T-helper 1 cell treated with Interleukin-12 subunit alpha and Interleukin-12 subunit beta and Interleukin-4 antibody, amounts not matched to agents 30 ng/mL and 1 ng/mL, for 36 hours (primary cell): ENCODE results near the gene CDKAL1. TPM values are rescaled to one million over a fixed set of nuclear protein-coding genes. Genes with fewer than 3 reads are reported as not detected.

Source experiments
- intact Hi-C: fragments of 100-400 bp; cut with micrococcal nuclease; formaldehyde crosslinking; loops from one replicate; pipeline ENCODE4 v1.15.1; 2024
- total RNA-seq: library from RNA; stranded (reverse); gene quantifications from 2 replicates; pipeline ENCODE4 v1.2.3, GENCODE V29; 2022

Gene CDKAL1
- total RNA-seq, 1 donor from 2014 or later: 30.6 TPM

- intact Hi-C loops: no loop called here
Observed at GRCh38 chr6:21123507-21124436, 589.5 kb downstream of the CDKAL1 start.

DNA sequence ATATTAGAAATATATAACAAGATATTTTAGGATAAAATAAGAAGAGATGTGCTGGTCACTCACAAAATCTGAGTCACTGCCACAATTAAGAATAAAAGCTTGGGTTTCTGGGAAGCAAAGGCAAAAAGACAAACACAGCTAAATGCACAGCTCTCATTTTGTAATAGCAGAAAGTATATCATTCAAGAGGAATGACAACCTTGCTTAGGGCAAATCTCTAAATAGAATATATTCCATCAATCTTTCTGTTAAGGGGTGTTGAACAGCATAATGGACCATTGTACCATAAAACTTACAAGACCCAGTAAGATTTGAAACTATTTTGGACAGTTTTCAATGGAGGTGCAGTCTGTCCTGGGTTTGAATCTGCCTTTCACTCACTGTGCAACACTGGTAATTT, 594.3 kb downstream of the CDKAL1 start:
- intact Hi-C loops: no loop called here

DNA sequence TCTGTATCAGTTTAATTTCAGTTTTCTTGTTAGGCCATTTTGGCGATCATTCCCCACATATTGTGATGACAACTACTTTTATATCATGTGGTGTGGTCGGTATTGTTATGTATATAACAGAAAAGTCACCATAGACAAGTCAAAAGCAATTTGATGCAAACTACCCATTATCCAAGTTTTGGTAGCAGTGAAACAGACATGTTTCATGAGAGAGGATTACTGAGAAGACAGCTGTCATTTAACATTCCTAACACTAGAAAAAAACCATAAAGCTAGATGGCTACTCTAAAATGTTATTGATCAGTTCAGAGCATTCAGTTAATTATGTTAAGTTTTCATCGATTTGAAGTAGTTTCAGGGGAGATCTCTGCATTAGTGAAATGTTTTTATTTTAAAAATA, 597.1 kb downstream of the CDKAL1 start:
- intact Hi-C loops: no loop called here

GRCh38 chr6:21132446-21132845, 598.2 kb downstream of the CDKAL1 start:
- intact Hi-C loops: no loop called here

GRCh38 chr6:21132856-21133838, 598.9 kb downstream of the CDKAL1 start:
- intact Hi-C loops: no loop called here

GRCh38 chr6:21133901-21134300, 599.6 kb downstream of the CDKAL1 start:
- intact Hi-C loops: no loop called here

DNA sequence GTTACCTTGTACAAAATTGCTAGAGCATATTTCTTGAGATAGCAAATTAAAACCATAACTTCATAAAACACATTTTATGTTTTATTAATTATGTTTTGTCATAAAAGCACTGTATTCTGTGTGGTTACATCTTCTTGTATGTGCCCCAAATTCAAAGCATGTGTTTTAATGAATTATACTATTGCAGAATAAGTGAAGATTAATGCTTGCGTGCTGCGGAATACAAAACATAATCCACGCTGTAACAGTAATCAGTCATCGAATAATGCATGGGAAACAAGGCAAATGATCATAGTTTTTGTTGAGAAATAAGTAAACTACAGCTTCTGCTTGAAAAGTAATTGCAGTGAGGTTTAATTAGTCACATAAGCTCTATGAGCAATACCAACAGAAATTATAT, 600.1 kb downstream of the CDKAL1 start:
- intact Hi-C loops: no loop called here

- intact Hi-C loops: no loop called here
Observed at GRCh38 chr6:21135484-21136013, 601.3 kb downstream of the CDKAL1 start.

- intact Hi-C loops: no loop called here
Observed at GRCh38 chr6:21137700-21138335, 603.6 kb downstream of the CDKAL1 start.

DNA sequence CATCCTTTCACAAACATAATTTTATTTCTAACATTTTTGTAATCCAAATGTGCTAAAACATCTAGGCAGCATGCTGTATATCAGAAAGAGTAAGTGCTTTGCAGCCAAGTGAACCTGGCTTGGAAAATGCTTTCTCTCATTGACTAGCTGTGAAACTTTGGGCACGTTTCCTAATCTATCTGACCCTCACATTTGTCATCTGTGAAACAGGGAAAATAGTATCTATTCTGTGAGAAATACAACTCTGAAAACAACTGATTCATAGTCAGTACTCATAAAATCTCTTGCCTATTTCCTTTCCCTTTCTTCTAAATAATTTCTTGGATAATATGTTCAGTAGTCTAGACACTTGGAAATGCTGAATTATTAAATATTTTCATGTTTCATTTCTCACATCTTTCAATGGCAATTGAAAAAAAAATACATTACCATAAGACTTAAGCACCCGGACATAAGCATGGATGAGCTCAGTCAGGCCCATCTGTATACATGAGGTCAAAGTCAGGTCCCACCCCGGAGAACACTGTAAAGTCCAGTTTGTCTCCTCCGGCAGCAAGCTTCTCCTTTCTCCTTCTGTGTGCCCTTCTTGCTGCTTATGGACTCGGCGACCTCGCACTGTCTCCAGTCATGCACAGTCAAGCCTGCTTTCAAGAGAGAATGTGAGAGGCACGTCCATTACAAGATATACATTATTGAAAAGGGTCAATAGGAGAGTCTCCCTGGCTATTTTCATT, 604.2 kb downstream of the CDKAL1 start:
- intact Hi-C loops: no loop called here

- intact Hi-C loops: no loop called here
Observed at GRCh38 chr6:21140966-21141365, 606.7 kb downstream of the CDKAL1 start.

- intact Hi-C loops: no loop called here
Observed at GRCh38 chr6:21141616-21142303, 607.5 kb downstream of the CDKAL1 start.

GRCh38 chr6:21142741-21143140, 608.5 kb downstream of the CDKAL1 start:
- intact Hi-C loops: no loop called here

DNA sequence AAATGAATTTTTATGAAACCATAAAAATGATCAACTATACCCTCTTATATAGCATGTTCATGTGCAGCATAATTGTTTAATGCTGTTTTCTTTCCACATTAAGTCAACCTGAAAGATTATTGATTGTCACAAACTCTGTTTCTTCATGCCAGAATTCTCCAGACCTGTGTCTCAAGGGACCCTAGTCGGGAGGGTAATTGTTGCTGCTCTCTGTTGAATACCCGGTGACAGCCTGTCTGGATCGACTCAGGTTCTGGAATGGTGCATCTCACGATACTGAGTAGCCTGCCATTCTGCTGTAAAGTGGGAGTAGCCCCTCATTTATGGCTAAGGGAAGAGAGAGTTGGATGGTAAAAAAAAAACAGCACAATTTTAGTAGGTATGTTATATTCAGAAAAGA, 609.4 kb downstream of the CDKAL1 start:
- intact Hi-C loops: no loop called here

DNA sequence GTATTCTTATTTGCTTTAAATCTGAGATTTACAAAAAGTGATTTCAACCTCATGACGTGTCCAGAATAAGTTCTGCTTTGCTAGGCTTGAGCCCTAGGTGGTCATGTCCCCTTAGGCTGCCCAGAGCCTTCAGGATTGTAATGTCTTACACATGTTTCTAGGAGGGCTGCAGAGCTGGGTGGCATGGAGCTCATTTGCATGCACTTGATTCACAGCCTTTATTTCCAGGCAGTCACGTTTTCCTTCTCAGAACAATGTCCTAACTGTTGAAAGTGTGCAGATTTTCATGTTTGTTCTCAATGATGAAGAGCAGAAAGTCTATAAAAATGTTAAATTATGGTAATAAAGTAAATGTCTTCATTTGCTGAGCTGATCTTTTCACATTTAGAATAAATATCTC, 610.7 kb downstream of the CDKAL1 start:
- intact Hi-C loops: no loop called here

GRCh38 chr6:21147995-21148394, 613.7 kb downstream of the CDKAL1 start:
- intact Hi-C loops: no loop called here

- intact Hi-C loops: no loop called here
Observed at GRCh38 chr6:21149470-21149869, 615.2 kb downstream of the CDKAL1 start.

GRCh38 chr6:21150667-21151066, 616.4 kb downstream of the CDKAL1 start:
- intact Hi-C loops: no loop called here

GRCh38 chr6:21151119-21151518, 616.9 kb downstream of the CDKAL1 start:
- intact Hi-C loops: no loop called here

GRCh38 chr6:21151530-21151929, 617.3 kb downstream of the CDKAL1 start:
- intact Hi-C loops: no loop called here
